T-cell (primary cell): ENCODE measurements around the gene TTC19. TPM values are rescaled to one million over a fixed set of nuclear protein-coding genes. Genes with fewer than 3 reads are reported as not detected.
"Not testable (repeated sequence)": the region's sequence is repeated elsewhere in the genome, so short reads cannot be mapped to it uniquely, and the experiment has no call there.

ENCODE experiments used
- ATAC-seq, 4 experiments: fragments of 200-7000 bp in 3 of 4; fragments of 150-1000 bp in 1 of 4; cut with Tn5 transposase; replicated peaks in 1 of 4; 1 replicate in 3 of 4; 2 replicates in 1 of 4; pipeline ENCODE4 v1.10.0; 2021; ENCODE audit warnings: moderate library complexity in 3 of 4, mild to moderate bottlenecking in 2 of 4, moderate number of reproducible peaks in 1 of 4
- CTCF ChIA-PET, 2 donors: fragments of 300-600 bp; sonication (Branson Sonifier 250); formaldehyde crosslinking; loops; one replicate each; lab custom pipeline; 2022; ENCODE audit warnings: antibody characterized with exemption in 2 of 2; lab: Charles Lee
- POLR2A ChIA-PET, 2 donors: fragments of 300-600 bp; sonication (Branson Sonifier 250); formaldehyde crosslinking; loops; one replicate each; lab custom pipeline; 2022; ENCODE audit warnings: antibody characterized with exemption in 2 of 2; lab: Charles Lee
- DNase-seq, 35 experiments: peaks; one replicate each; pipeline versions ENCODE4 v3.0.0 to v3.0.0-alpha.2; 2013 to 2023
- H3K27ac ChIP-seq: one replicate; pipeline ENCODE4 v1.5.1; 2013; ENCODE audit warnings: low read length
- H3K27me3 ChIP-seq, 2 experiments: replicated peaks in 1 of 2; 1 replicate in 1 of 2; 2 replicates in 1 of 2; pipeline versions ENCODE4 v1.6.1 to v1.7.0; 2013; ENCODE audit warnings: low read length in 1 of 2, mixed read lengths in 1 of 2; ENCODE audit not compliant: control insufficient read depth in 2 of 2, insufficient read depth in 2 of 2; ENCODE audit errors: extremely low read depth in 1 of 2
- H3K36me3 ChIP-seq, 2 donors: 1 replicate in 1 of 2; 2 replicates in 1 of 2; pipeline versions ENCODE4 v1.6.1 to v1.7.0; 2013; ENCODE audit warnings: low read length in 1 of 2; ENCODE audit not compliant: control insufficient read depth in 2 of 2, insufficient read depth in 1 of 2; ENCODE audit errors: extremely low read depth in 1 of 2
- H3K4me1 ChIP-seq, 2 experiments: 1 replicate in 1 of 2; 2 replicates in 1 of 2; pipeline versions ENCODE4 v1.6.1 to v1.7.0; 2013; ENCODE audit warnings: low read length in 2 of 2, mixed read lengths in 1 of 2; ENCODE audit not compliant: insufficient read depth in 2 of 2, control insufficient read depth in 1 of 2; ENCODE audit errors: extremely low read depth in 1 of 2
- H3K4me3 ChIP-seq, 2 donors: 1 replicate in 1 of 2; 2 replicates in 1 of 2; pipeline versions ENCODE4 v1.5.1 to v1.7.0; 2013; ENCODE audit warnings: mild to moderate bottlenecking in 2 of 2, low read length in 1 of 2, moderate library complexity in 1 of 2; ENCODE audit not compliant: control insufficient read depth in 1 of 2; ENCODE audit errors: extremely low read depth in 1 of 2
- H3K9me3 ChIP-seq: 2 replicates; pipeline ENCODE4 v1.7.0; 2013
- H3K27ac Mint-ChIP-seq, 2 donors: one replicate each; pipeline ENCODE4 v1.8.0; 2020 to 2021; ENCODE audit warnings: mild to moderate bottlenecking in 2 of 2, mixed read lengths in 2 of 2
- H3K27me3 Mint-ChIP-seq, 2 donors: one replicate each; pipeline ENCODE4 v1.8.0; 2021 to 2022; ENCODE audit warnings: mixed read lengths in 2 of 2
- H3K36me3 Mint-ChIP-seq: one replicate; pipeline ENCODE4 v1.8.0; 2021; ENCODE audit warnings: mixed read lengths
- H3K4me1 Mint-ChIP-seq, 3 donors: one replicate each; pipeline ENCODE4 v1.8.0; 2020 to 2022; ENCODE audit warnings: mixed read lengths in 3 of 3, mild to moderate bottlenecking in 1 of 3
- H3K4me3 Mint-ChIP-seq, 3 donors: one replicate each; pipeline ENCODE4 v1.8.0; 2020 to 2022; ENCODE audit warnings: mild to moderate bottlenecking in 3 of 3, mixed read lengths in 3 of 3, moderate library complexity in 3 of 3
- H3K9me3 Mint-ChIP-seq, 3 donors: one replicate each; pipeline ENCODE4 v1.8.0; 2020 to 2022; ENCODE audit warnings: mixed read lengths in 3 of 3
- WGBS: methylation state at CpG from one replicate; pipeline ENCODE4 v1.1.5; 2013; ENCODE audit warnings: missing lambda C conversion rate; ENCODE audit not compliant: insufficient coverage; 5-methylcytosine and 5-hydroxymethylcytosine counted together
- total RNA-seq, 35 experiments: library from RNA in 6 of 35; stranded (reverse) in 6 of 35; fragments of 120-200 nt in 1 of 35; gene quantifications; one replicate each; pipeline versions ENCODE4 v1.2.1 to v1.2.4 and lab custom pipeline; 2013 to 2026

Gene TTC19
- total RNA-seq, 5 donors from 2014 or later (not counting 1 experiment from before 2014, with no cell fraction given) = 39.2 to 58.6 (median 42.2) TPM

GRCh38 chr17:15979013-15979412, 20.6 kb upstream of the TTC19 start:
- H3K4me3 ChIP-seq, CTCF ChIA-PET, POLR2A ChIA-PET, ATAC-seq, H3K27me3 Mint-ChIP-seq, H3K4me1 ChIP-seq, H3K4me3 Mint-ChIP-seq, H3K9me3 ChIP-seq, H3K27ac ChIP-seq, DNase-seq, H3K27ac Mint-ChIP-seq, H3K9me3 Mint-ChIP-seq, H3K27me3 ChIP-seq: not testable (repeated sequence)
- H3K36me3 ChIP-seq = peaks cover 2 to 55% of the 10 kb centered on the region in 2 donors
- Mint-ChIP-seq H3K4me1 (peaks cover 7 to 11% (median 11%) of the 10 kb centered on the region in 3 donors), H3K36me3 (peaks cover 49% of the 10 kb centered on the region)
- whole genome bisulfite sequencing = no CpG with 5 or more reads among the region's 4 CpGs

- H3K27me3 Mint-ChIP-seq = no peaks in the 10 kb centered on the region
- H3K27ac ChIP-seq = no peak overlapping the region
- ChIA-PET POLR2A (no interaction called here), CTCF (no interaction called here)
- H3K36me3 ChIP-seq = peaks cover 3 to 68% of the 10 kb centered on the region in 2 donors
- no peak overlapping the region for H3K4me3 ChIP-seq
- ATAC-seq (peak in 3 of 4 experiments; percentile 48 to 78 (median 61)), DNase-seq (no peak)
- H3K9me3 Mint-ChIP-seq = no peaks in the 10 kb centered on the region
- WGBS = no CpG with 5 or more reads among the region's 2 CpGs
- no peaks in the 10 kb centered on the region for H3K27me3 ChIP-seq
- H3K4me1 Mint-ChIP-seq = peaks cover 7 to 11% (median 11%) of the 10 kb centered on the region in 3 donors
- H3K4me3 Mint-ChIP-seq = no peak overlapping the region
- peak overlapping the region in 1 of 2 donors; percentile 61 for H3K27ac Mint-ChIP-seq
- H3K36me3 Mint-ChIP-seq = peaks cover 50% of the 10 kb centered on the region
- H3K9me3 ChIP-seq = no peaks in the 10 kb centered on the region
- peaks cover 0 to 5% of the 10 kb centered on the region in 2 experiments for H3K4me1 ChIP-seq
These were observed 18.4 kb upstream of the TTC19 start for GRCh38 chr17:15981208-15981607.

- H3K27me3 ChIP-seq = no peaks in the 10 kb centered on the region
- H3K4me1 ChIP-seq = peaks cover 0 to 5% of the 10 kb centered on the region in 2 experiments
- ChIA-PET POLR2A (no interaction called here), CTCF (no interaction called here)
- DNase-seq (no peak), ATAC-seq (no peak)
- peaks cover 54% of the 10 kb centered on the region for H3K36me3 Mint-ChIP-seq
- H3K4me3 ChIP-seq = no peak overlapping the region
- H3K27ac Mint-ChIP-seq = peak overlapping the region in 1 of 2 donors; percentile 61
- peaks cover 7 to 11% (median 11%) of the 10 kb centered on the region in 3 donors for H3K4me1 Mint-ChIP-seq
- no peaks in the 10 kb centered on the region for H3K9me3 Mint-ChIP-seq
- no peak overlapping the region for H3K4me3 Mint-ChIP-seq
- H3K9me3 ChIP-seq = no peaks in the 10 kb centered on the region
- H3K36me3 ChIP-seq = peaks cover 3 to 65% of the 10 kb centered on the region in 2 donors
- 100% methylated on average over 1 of the region's 5 CpGs for WGBS
- H3K27me3 Mint-ChIP-seq = no peaks in the 10 kb centered on the region
- H3K27ac ChIP-seq = no peak overlapping the region
These were observed 17.7 kb upstream of the TTC19 start for GRCh38 chr17:15981646-15982580.

GRCh38 chr17:15996322-15996721, 3.3 kb upstream of the TTC19 start:
- H3K36me3 ChIP-seq = peaks cover 0 to 15% of the 10 kb centered on the region in 2 donors
- H3K9me3 ChIP-seq = no peaks in the 10 kb centered on the region
- Mint-ChIP-seq H3K4me1 (peaks cover 21 to 28% (median 28%) of the 10 kb centered on the region in 3 donors), H3K27me3 (no peaks in the 10 kb centered on the region), H3K27ac (no peak overlapping the region), H3K9me3 (no peaks in the 10 kb centered on the region), H3K4me3 (no peak overlapping the region), H3K36me3 (peaks cover 23% of the 10 kb centered on the region)
- H3K27me3 ChIP-seq = no peaks in the 10 kb centered on the region
- POLR2A ChIA-PET = interaction anchor here in 1 of 2 donors (0.5 kb wide), 1 partner anchor 28 kb away, joined by 3 read pairs; no protein-coding TSS in a partner anchor
- H3K27ac ChIP-seq = no peak overlapping the region
- ATAC-seq (no peak), DNase-seq (no peak)
- peaks cover 8 to 19% of the 10 kb centered on the region in 2 experiments for H3K4me1 ChIP-seq
- H3K4me3 ChIP-seq = no peak overlapping the region
- WGBS = 100% methylated on average over 1 of the region's 6 CpGs
- CTCF ChIA-PET = interaction anchor here in 1 of 2 donors (0.6 kb wide), 1 partner anchor 250 kb away, joined by 4 read pairs; no protein-coding TSS in a partner anchor

GRCh38 chr17:15998031-15998562, 1.5 kb upstream of the TTC19 start:
- no peak for ATAC-seq
- Histone ChIP-seq H3K9me3 (no peaks in the 10 kb centered on the region), H3K4me3 (no peak overlapping the region), H3K36me3 (peaks cover 0 to 22% of the 10 kb centered on the region in 2 donors), H3K4me1 (peaks cover 8 to 27% of the 10 kb centered on the region in 2 experiments), H3K27me3 (no peaks in the 10 kb centered on the region), H3K27ac (no peak overlapping the region)
- Mint-ChIP-seq H3K36me3 (peaks cover 34% of the 10 kb centered on the region), H3K4me1 (peaks cover 34 to 43% (median 41%) of the 10 kb centered on the region in 3 donors), H3K27ac (peak overlapping the region; percentile 96), H3K27me3 (no peaks in the 10 kb centered on the region), H3K4me3 (peak overlapping the region in 2 of 3 donors; percentile 84 to 98), H3K9me3 (no peaks in the 10 kb centered on the region)
- no peak for DNase-seq
- ChIA-PET POLR2A (no interaction called here), CTCF (interaction anchor here (0.6 to 1.6 kb wide), 2 partner anchors 11 to 337 kb away, joined by 7 to 12 read pairs; no protein-coding TSS in a partner anchor)
- 92% methylated on average over 2 of the region's 4 CpGs for WGBS
